ENCODE data around the gene CBX2.

CBX2 gene

DNA sequence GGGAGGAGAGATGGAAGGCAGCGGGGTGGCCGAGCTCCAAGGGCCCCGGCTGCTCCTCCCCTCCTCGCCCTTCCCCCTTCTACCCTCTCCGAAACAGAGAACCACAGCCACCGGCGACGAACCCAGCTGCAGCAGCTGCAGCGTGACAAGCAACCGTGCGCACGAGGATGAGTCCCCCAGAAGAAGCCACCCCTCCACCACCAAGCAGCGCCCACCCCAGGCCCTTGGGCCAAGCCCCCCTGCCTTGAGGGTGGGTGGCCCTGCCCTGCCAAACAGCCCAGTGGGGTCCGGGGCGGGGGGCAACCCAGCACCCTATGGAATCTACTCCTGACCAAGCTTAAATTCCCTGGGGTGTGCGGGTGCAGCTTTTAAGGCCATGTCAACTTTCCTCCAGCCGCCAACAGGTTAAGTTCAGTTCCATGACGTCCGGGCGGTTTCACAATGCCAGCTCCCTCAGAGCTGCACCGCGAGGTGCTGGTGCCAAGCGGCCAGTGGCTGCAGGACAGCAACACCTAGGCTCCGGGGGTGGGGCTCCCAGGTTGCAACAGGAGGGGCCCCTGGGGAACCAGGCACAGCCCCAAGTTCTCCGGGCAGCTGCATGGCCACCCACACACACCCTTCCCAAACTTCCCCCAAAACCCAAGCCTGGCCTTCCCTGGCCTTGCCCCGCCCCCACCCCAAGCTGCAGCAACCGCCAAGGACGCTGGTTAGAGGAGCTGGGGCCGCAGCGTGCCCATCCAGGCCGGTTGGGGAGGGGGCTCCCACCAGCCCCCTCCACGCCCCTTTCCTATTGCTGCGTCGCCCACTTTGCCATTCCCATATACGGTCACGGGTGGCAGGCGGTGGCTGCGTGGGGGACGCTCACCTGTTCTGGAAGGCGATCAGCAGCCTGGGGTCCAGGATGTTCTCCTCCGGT, 59.3 kb downstream of the CBX2 start:
- DNase-seq (ENCODE audit: low read depth), result peak; percentile 94
- peak overlapping the region; percentile 62 for H3K4me3 ChIP-seq (ENCODE audit: low read length)
- TF ChIP-seq, protein P1, sequence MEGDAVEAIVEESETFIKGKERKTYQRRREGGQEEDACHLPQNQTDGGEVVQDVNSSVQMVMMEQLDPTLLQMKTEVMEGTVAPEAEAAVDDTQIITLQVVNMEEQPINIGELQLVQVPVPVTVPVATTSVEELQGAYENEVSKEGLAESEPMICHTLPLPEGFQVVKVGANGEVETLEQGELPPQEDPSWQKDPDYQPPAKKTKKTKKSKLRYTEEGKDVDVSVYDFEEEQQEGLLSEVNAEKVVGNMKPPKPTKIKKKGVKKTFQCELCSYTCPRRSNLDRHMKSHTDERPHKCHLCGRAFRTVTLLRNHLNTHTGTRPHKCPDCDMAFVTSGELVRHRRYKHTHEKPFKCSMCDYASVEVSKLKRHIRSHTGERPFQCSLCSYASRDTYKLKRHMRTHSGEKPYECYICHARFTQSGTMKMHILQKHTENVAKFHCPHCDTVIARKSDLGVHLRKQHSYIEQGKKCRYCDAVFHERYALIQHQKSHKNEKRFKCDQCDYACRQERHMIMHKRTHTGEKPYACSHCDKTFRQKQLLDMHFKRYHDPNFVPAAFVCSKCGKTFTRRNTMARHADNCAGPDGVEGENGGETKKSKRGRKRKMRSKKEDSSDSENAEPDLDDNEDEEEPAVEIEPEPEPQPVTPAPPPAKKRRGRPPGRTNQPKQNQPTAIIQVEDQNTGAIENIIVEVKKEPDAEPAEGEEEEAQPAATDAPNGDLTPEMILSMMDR (IDR thresholded peaks at IDR 0.05; ENCODE audit: insufficient read depth, low read depth, low read length, missing control alignments), result peak; percentile 32
